ENCODE results near the gene PPIAL4G. TPM values are rescaled to one million over a fixed set of nuclear protein-coding genes. Genes with fewer than 3 reads are reported as not detected.
A peak's percentile ranks its signal among the peaks of the same experiment; 100 is the strongest.
"Not testable (repeated sequence)": the region's sequence is repeated elsewhere in the genome, so short reads cannot be mapped to it uniquely, and the experiment has no call there.

Gene PPIAL4G
- total RNA-seq (1 to 10 TPM; 4.2 to 5.2 TPM), polyA plus RNA-seq (under 1 TPM in 1 of 2 donors, not detected in 1; 0.21 TPM)

DNA sequence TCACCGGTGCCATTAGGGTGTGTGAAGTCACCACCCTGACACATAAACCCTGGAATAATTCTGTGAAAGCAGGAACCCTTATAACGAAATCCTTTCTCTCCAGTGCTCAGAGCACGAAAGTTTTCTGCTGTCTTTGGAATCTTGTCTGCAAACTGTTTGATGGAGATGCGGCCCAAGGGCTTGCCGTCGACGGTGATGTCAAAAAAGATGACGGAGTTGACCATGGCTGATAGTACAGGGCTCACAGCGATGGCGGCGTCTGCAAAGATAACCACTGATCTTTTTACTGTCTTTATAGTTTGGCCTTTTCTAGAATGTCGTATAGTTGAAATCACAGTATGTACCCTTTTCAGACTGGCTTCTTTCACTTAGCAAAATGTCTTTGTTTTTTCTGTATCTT is at the start of gene PPIAL4G:
TSS of gene PPIAL4G (minus strand) at position 274 of the 400 bp plus-strand sequence. CDS start at position 224, 50 bp downstream.
- H3K9me3 ChIP-seq (ENCODE audit: control insufficient read depth in 1 of 2, low read length in 2 of 2); intact Hi-C loops (cut with micrococcal nuclease); H3K27ac ChIP-seq (ENCODE audit: low read depth, low read length); H3K36me3 Mint-ChIP-seq; H3K4me3 ChIP-seq (ENCODE audit: low read length in 2 of 2); DNase-seq; H3K9me3 Mint-ChIP-seq; CTCF ChIA-PET (ENCODE audit: partially characterized antibody); H3K27me3 ChIP-seq (ENCODE audit: insufficient read depth, low read length); POLR2A ChIA-PET (ENCODE audit: partially characterized antibody); H3K36me3 ChIP-seq (ENCODE audit: insufficient read depth, low read length); H3K4me1 ChIP-seq (ENCODE audit: insufficient read depth, low read length); H3K27me3 Mint-ChIP-seq: not testable (repeated sequence)
- peak within 1 kb of the TSS in 4 of 8 donors; percentile 36 to 58 (median 48) for H3K4me3 Mint-ChIP-seq
- H3K4me1 Mint-ChIP-seq: peaks cover 2 to 11% (median 4%) of the 10 kb centered on the region in 4 donors
- H3K27ac Mint-ChIP-seq: peak within 1 kb of the TSS; percentile 22 to 82 (median 65)

DNA sequence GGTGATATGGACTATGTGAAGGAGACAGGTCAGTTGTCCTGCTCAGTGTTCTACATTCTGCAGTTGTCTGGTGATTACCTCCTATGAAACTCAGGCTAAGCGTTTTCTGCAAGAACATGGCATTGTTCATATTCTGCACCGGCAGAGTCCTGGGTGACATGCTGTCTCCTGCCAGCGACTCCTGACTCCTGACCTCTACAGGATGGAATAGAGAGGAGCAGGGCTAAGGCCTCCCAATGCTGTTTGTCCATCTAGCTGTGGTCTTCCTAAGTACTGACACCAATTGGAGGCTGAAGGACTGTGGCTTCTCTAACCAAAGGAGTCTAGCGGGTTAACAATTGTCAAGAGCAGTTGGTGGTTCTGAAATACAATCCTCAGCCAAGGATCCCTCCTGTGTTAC is 49.1 kb upstream of the PPIAL4G start:
- POLR2A ChIA-PET (ENCODE audit: partially characterized antibody); H3K27me3 ChIP-seq (ENCODE audit: insufficient read depth, low read length); H3K36me3 ChIP-seq (ENCODE audit: insufficient read depth, low read length); H3K27ac ChIP-seq (ENCODE audit: low read depth, low read length); H3K4me1 Mint-ChIP-seq; H3K4me1 ChIP-seq (ENCODE audit: insufficient read depth, low read length); H3K27ac Mint-ChIP-seq; CTCF ChIA-PET (ENCODE audit: partially characterized antibody); H3K9me3 ChIP-seq (ENCODE audit: control insufficient read depth in 1 of 2, low read length in 2 of 2); H3K36me3 Mint-ChIP-seq; intact Hi-C loops (cut with micrococcal nuclease); H3K27me3 Mint-ChIP-seq; H3K9me3 Mint-ChIP-seq; H3K4me3 Mint-ChIP-seq; H3K4me3 ChIP-seq (ENCODE audit: low read length in 2 of 2): not testable (repeated sequence)
- DNase-seq: peak in 1 of 5 donors; percentile 29

GRCh38 chr1:148529101-148529567 is 46.0 kb upstream of the PPIAL4G start:
- H3K27ac ChIP-seq (ENCODE audit: low read depth, low read length); CTCF ChIA-PET (ENCODE audit: partially characterized antibody); H3K9me3 Mint-ChIP-seq; H3K9me3 ChIP-seq (ENCODE audit: control insufficient read depth in 1 of 2, low read length in 2 of 2); H3K27me3 Mint-ChIP-seq; H3K4me1 ChIP-seq (ENCODE audit: insufficient read depth, low read length); POLR2A ChIA-PET (ENCODE audit: partially characterized antibody); H3K4me1 Mint-ChIP-seq; H3K36me3 ChIP-seq (ENCODE audit: insufficient read depth, low read length); H3K27me3 ChIP-seq (ENCODE audit: insufficient read depth, low read length); H3K36me3 Mint-ChIP-seq: not testable (repeated sequence)
- peak overlapping the region in 1 of 2 donors; percentile 24 for H3K4me3 ChIP-seq (ENCODE audit: low read length in 2 of 2)
- Mint-ChIP-seq H3K4me3 (peak overlapping the region; percentile 81 to 91 (median 82)), H3K27ac (peak overlapping the region; percentile 82 to 98 (median 90))
- intact Hi-C loops (cut with micrococcal nuclease): loop anchor here (10.0 kb wide), 1 partner anchor 154 kb away; no protein-coding TSS in a partner anchor
- DNase-seq: peak; percentile 70 to 79 (median 71)

DNA sequence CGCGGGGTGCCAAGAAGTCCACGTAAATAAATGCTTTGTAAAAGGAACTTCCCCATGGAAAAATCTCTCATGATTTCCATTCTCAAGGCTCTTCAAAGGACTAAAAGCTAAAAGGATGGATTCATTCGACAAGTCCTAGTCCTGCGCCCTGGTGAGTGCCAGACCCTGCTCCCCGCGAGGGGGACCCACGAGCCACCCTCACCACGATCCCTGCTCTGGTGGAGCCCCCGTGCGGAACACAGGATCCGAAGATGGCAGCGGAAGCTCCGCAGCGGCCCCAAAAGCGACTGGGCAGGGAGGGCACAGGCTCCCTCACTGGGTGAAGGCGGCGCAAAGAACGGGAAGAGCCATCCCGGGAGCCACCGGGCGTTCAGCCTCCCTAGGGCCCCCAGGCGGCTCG is 45.5 kb upstream of the PPIAL4G start:
- H3K27me3 Mint-ChIP-seq; POLR2A ChIA-PET (ENCODE audit: partially characterized antibody); CTCF ChIA-PET (ENCODE audit: partially characterized antibody); H3K9me3 Mint-ChIP-seq; H3K4me3 Mint-ChIP-seq; H3K27me3 ChIP-seq (ENCODE audit: insufficient read depth, low read length); H3K4me1 Mint-ChIP-seq; H3K4me1 ChIP-seq (ENCODE audit: insufficient read depth, low read length); H3K27ac ChIP-seq (ENCODE audit: low read depth, low read length); H3K4me3 ChIP-seq (ENCODE audit: low read length in 2 of 2); H3K36me3 Mint-ChIP-seq; H3K9me3 ChIP-seq (ENCODE audit: control insufficient read depth in 1 of 2, low read length in 2 of 2); H3K36me3 ChIP-seq (ENCODE audit: insufficient read depth, low read length): not testable (repeated sequence)
- intact Hi-C loops (cut with micrococcal nuclease): loop anchor here (10.0 kb wide), 1 partner anchor 154 kb away; no protein-coding TSS in a partner anchor
- peak in 4 of 5 donors; percentile 61 to 69 (median 63) for DNase-seq
- peak overlapping the region in 1 of 7 donors; percentile 98 for H3K27ac Mint-ChIP-seq

- peak in 2 of 5 donors; percentile 19 to 37 for DNase-seq
- H3K4me3 Mint-ChIP-seq; H3K36me3 Mint-ChIP-seq; H3K27me3 ChIP-seq (ENCODE audit: insufficient read depth, low read length); H3K4me3 ChIP-seq (ENCODE audit: low read length in 2 of 2); POLR2A ChIA-PET (ENCODE audit: partially characterized antibody); H3K36me3 ChIP-seq (ENCODE audit: insufficient read depth, low read length); H3K9me3 ChIP-seq (ENCODE audit: control insufficient read depth in 1 of 2, low read length in 2 of 2); H3K27me3 Mint-ChIP-seq; H3K27ac Mint-ChIP-seq; H3K4me1 ChIP-seq (ENCODE audit: insufficient read depth, low read length); CTCF ChIA-PET (ENCODE audit: partially characterized antibody); H3K9me3 Mint-ChIP-seq; H3K27ac ChIP-seq (ENCODE audit: low read depth, low read length): not testable (repeated sequence)
- intact Hi-C loops (cut with micrococcal nuclease): loop anchor here (10.0 kb wide), 1 partner anchor 152 kb away; no protein-coding TSS in a partner anchor
- H3K4me1 Mint-ChIP-seq: peaks cover 0 to 19% (median 2%) of the 10 kb centered on the region in 4 donors
These were observed 43.5 kb upstream of the PPIAL4G start for GRCh38 chr1:148526587-148526986.

DNA sequence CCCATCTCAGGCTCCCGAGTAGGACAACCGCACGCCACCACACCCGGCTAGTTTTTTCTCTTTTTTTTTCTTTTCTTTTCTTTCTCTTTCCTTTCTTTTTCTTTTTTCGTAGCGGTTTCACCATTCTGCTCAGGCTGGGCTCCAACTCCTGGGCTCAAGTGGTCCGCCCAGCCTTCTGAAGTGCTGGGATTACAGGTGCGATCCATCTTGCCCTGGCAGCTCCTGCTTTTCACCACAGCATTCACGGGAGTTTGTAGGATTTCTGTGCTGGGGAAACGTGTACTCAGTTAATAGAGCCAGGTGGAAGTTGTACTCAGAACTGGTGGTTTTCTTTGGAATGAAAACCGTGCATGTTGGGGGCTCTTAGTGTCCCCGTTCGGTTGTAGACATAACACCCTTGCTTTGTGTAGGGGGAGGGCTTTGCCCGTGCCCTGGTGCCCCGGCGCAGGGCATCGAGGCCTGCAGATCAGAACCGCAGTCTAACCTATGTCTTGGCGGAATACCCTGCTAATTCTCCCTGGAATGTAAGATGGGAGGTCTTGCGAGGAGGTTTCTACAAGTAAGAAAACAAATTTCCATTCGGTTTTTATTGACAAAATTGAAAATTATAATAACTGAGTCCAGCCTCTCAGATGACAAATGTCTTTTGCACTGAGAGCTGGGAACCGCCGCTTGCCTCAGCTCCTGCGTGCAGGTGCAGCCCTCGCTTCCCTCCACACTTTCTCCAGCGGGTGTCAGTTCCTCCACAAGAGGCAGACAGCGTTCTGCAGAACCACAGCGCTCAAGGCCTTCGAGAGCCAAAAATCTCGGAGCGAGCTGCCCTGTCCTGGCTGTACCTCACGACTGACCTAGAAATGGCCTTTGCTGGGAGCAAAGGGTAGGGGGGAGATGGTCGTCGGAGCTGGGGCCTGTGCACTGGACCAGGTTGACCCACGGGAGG is 40.4 kb upstream of the PPIAL4G start:
- CTCF ChIA-PET (ENCODE audit: partially characterized antibody); H3K9me3 ChIP-seq (ENCODE audit: control insufficient read depth in 1 of 2, low read length in 2 of 2); H3K36me3 Mint-ChIP-seq; H3K27me3 ChIP-seq (ENCODE audit: insufficient read depth, low read length); H3K9me3 Mint-ChIP-seq; H3K4me1 ChIP-seq (ENCODE audit: insufficient read depth, low read length); H3K36me3 ChIP-seq (ENCODE audit: insufficient read depth, low read length); H3K27me3 Mint-ChIP-seq: not testable (repeated sequence)
- peaks cover 0 to 13% (median 2%) of the 10 kb centered on the region in 4 donors for H3K4me1 Mint-ChIP-seq
- H3K27ac Mint-ChIP-seq: peak overlapping the region; percentile 95 to 100 (median 99)
- POLR2A ChIA-PET (ENCODE audit: partially characterized antibody): interaction anchor here (0.6 to 1.7 kb wide), 8 partner anchors 64 to 189 kb away, joined by 3 to 23 read pairs (median 4); no protein-coding TSS in a partner anchor
- DNase-seq: peak; percentile 9 to 37 (median 30)
- peak overlapping the region; percentile 96 to 100 (median 98) for H3K4me3 Mint-ChIP-seq
- intact Hi-C loops (cut with micrococcal nuclease): loop anchor here (10.0 kb wide), 1 partner anchor 149 kb away; no protein-coding TSS in a partner anchor
- Histone ChIP-seq H3K27ac (ENCODE audit: low read depth, low read length) (peak overlapping the region; percentile 72), H3K4me3 (ENCODE audit: low read length in 2 of 2) (peak overlapping the region in 1 of 2 donors; percentile 61)

GRCh38 chr1:148522561-148523204 is 39.6 kb upstream of the PPIAL4G start:
- Mint-ChIP-seq H3K27ac (peak overlapping the region; percentile 95 to 100 (median 99)), H3K4me1 (peaks cover 0 to 13% (median under 1%) of the 10 kb centered on the region in 4 donors), H3K4me3 (peak overlapping the region; percentile 96 to 100 (median 98))
- H3K4me3 ChIP-seq (ENCODE audit: low read length in 2 of 2): peak overlapping the region; percentile 61 to 65
- POLR2A ChIA-PET (ENCODE audit: partially characterized antibody): interaction anchor here (0.6 to 1.7 kb wide), 9 partner anchors 63 to 188 kb away, joined by 3 to 23 read pairs (median 4); no protein-coding TSS in a partner anchor
- H3K9me3 ChIP-seq (ENCODE audit: control insufficient read depth in 1 of 2, low read length in 2 of 2); CTCF ChIA-PET (ENCODE audit: partially characterized antibody); H3K27me3 Mint-ChIP-seq; H3K9me3 Mint-ChIP-seq; H3K36me3 ChIP-seq (ENCODE audit: insufficient read depth, low read length); H3K27me3 ChIP-seq (ENCODE audit: insufficient read depth, low read length); H3K36me3 Mint-ChIP-seq; H3K4me1 ChIP-seq (ENCODE audit: insufficient read depth, low read length): not testable (repeated sequence)
- H3K27ac ChIP-seq (ENCODE audit: low read depth, low read length): peak overlapping the region; percentile 72
- DNase-seq: peak; percentile 85 to 94 (median 90)
- intact Hi-C loops (cut with micrococcal nuclease): loop anchor here (10.0 kb wide), 1 partner anchor 148 kb away; no protein-coding TSS in a partner anchor

Data from CD4-positive, alpha-beta memory T cell (primary cell).